Spinal cord (tissue), 10 donors: ENCODE measurements around the gene SCFD2. TPM values are rescaled to one million over a fixed set of nuclear protein-coding genes. Genes with fewer than 3 reads are reported as not detected.
"Not testable (repeated sequence)": the region's sequence is repeated elsewhere in the genome, so short reads cannot be mapped to it uniquely, and the experiment has no call there.

ENCODE experiments used
- DNase-seq, 6 donors: peaks; one replicate each; pipeline versions ENCODE4 v3.0.0 to v3.0.0-alpha.2; 2013 to 2015; ENCODE audit warnings: low spot score in 6 of 6, low read depth in 4 of 6
- H3K27ac ChIP-seq: one replicate; pipeline ENCODE4 v1.5.1; 2013; ENCODE audit warnings: low read depth, low read length, control low read depth
- H3K27me3 ChIP-seq: one replicate; pipeline ENCODE4 v1.6.1; 2013; ENCODE audit warnings: low read length; ENCODE audit not compliant: control insufficient read depth, insufficient read depth
- H3K36me3 ChIP-seq: one replicate; pipeline ENCODE4 v1.6.1; 2013; ENCODE audit warnings: low read length; ENCODE audit not compliant: control insufficient read depth, insufficient read depth
- H3K4me1 ChIP-seq: one replicate; pipeline ENCODE4 v1.6.1; 2013; ENCODE audit warnings: low read length; ENCODE audit not compliant: control insufficient read depth, insufficient read depth
- H3K4me3 ChIP-seq: one replicate; pipeline ENCODE4 v1.5.1; 2013; ENCODE audit warnings: low read depth, low read length, control low read depth
- H3K9me3 ChIP-seq: one replicate; pipeline ENCODE4 v1.6.1; 2013; ENCODE audit warnings: low read length; ENCODE audit not compliant: control insufficient read depth, insufficient read depth
- WGBS: methylation state at CpG from one replicate; pipeline ENCODE4 v1.1.5; 2013; ENCODE audit warnings: missing lambda C conversion rate; ENCODE audit not compliant: insufficient coverage; 5-methylcytosine and 5-hydroxymethylcytosine counted together
- polyA plus RNA-seq, 2 donors: library from polyadenylated mRNA; unstranded; fragments of 120-200 nt; gene quantifications; one replicate each; pipeline ENCODE4 v1.2.1, GENCODE V29; 2013; ENCODE audit not compliant: insufficient read length in 2 of 2
- total RNA-seq, 2 donors: library from RNA; depleted of rRNA in 1 of 2; stranded (reverse); fragments of 120-200 nt in 1 of 2; fragments of >200 nt in 1 of 2; gene quantifications; one replicate each; pipeline versions ENCODE4 v1.2.3 to v1.2.4, GENCODE V29; 2013 to 2014
- donor health status: healthy.

The SCFD2 gene
- total and polyA plus RNA-seq, 4 donors, result 15.6 to 19.5 (median 17.7) TPM

DNA sequence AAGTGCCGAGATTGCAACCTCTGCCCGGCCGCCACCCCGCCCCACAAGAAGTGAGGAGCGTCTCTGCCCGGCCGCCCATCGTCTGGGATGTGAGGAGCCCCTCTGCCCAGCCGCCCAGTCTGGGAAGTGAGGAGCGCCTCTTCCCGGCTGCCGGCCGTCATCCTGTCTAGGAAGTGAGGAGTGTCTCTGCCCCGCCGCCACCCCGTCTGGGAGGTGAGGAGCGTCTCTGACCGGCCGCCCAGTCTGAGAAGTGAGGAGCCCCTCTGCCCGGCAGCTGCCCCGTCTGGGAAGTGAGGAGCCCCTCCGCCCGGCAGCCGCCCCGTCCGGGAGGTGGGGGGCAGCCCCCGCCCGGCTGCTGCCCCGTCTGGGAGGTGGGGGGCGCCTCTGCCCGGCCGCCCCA is 226.6 kb downstream of the SCFD2 start:
- DNase-seq, H3K27me3 ChIP-seq, H3K4me1 ChIP-seq, H3K4me3 ChIP-seq, H3K9me3 ChIP-seq, H3K27ac ChIP-seq, H3K36me3 ChIP-seq: not testable (repeated sequence)
- WGBS, result 98% methylated on average over 17 of the region's 32 CpGs

DNA sequence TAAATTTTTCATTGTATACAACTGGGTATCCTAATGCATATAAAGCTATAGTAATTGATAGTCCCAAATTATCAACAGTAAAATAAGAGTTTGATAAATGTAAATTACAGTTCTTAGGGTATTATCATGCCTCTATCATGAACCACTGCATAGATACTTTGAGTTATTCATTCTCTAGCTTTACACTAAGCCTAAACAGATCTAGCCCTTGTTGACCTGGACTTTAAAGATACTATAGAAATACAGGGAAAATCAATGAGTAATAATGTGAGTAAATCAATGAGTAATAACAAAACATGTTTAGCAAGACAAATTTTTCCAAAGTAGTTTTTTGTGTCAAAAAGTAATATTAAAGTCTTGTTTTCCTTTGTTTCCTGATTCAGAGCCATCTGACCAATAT is 228.4 kb downstream of the SCFD2 start:
- Histone ChIP-seq H3K4me1 (no peaks in the 10 kb centered on the region), H3K36me3 (no peaks in the 10 kb centered on the region), H3K4me3 (no peak overlapping the region), H3K27ac (no peak overlapping the region), H3K27me3 (no peaks in the 10 kb centered on the region), H3K9me3 (no peaks in the 10 kb centered on the region)
- no peak for DNase-seq

DNA sequence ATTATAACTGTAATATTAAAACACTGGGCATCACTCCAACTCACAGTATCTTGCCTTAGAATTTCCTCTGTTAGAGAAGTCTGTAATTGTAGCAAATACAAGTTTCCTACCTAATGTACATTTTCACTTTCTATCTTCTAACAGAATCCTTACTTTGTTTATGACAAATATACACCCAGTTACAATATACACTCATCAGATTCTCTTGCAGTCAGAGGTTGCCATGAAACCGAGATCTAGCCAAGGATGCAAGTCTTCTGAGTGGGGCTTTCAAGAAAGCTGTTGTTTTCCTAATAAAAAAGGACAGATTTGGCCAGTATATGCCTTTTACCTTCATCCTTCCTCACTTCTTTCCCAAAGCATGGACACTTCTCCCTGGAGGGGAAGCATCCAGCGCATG is 228.9 kb downstream of the SCFD2 start:
- no peak overlapping the region for H3K27ac ChIP-seq
- H3K27me3 ChIP-seq, result no peaks in the 10 kb centered on the region
- no peak for DNase-seq
- no peaks in the 10 kb centered on the region for H3K36me3 ChIP-seq
- no CpG with 5 or more reads among the region's 2 CpGs for WGBS
- H3K9me3 ChIP-seq, result no peaks in the 10 kb centered on the region
- H3K4me3 ChIP-seq, result no peak overlapping the region
- no peaks in the 10 kb centered on the region for H3K4me1 ChIP-seq

DNA sequence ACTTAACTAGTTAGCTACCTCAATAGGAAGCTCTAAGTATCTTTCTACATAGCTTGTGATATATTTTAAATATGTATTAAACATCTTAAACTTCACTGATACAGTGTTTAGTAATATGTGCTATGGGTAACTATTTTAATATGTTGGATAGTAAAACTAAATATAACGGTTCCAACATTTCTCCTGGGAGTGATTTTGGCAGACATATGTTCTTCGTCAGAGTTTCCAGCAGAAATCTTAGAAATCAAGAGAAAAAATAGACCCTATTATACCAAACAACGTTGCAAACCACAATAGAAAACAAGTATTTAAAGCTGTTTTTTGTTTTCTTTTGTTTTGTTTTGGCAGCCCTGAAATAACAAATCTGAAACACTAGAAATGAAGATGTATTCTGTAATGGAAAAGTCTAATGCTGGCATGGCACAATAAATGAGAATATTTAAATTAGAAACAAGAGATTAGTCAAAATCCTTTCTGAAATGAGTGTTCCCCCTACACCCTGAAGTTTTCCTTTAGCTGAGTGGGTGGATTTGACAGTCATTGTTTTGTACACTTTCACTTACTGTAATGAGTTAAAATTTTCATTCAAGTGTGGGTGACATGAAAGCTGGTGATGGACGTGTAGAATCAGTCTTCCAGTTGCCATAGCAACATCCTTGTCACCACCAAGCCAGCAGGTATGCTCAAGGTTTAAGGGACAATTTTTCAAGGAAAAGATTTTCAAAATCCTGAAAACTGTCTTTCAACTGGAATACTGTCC is 233.5 kb downstream of the SCFD2 start:
- no CpG with 5 or more reads among the region's 4 CpGs for WGBS
- DNase-seq, result peak in 2 of 6 donors; percentile 16 to 28
- no peak overlapping the region for H3K27ac ChIP-seq

GRCh38 chr4:53131562-53131925 is 234.3 kb downstream of the SCFD2 start:
- H3K27ac ChIP-seq, result no peak overlapping the region
- H3K36me3 ChIP-seq, result no peaks in the 10 kb centered on the region
- H3K4me1 ChIP-seq, result no peaks in the 10 kb centered on the region
- WGBS, result no CpG with 5 or more reads among the region's 2 CpGs
- no peak for DNase-seq
- no peak overlapping the region for H3K4me3 ChIP-seq
- H3K27me3 ChIP-seq, result no peaks in the 10 kb centered on the region
- H3K9me3 ChIP-seq, result no peaks in the 10 kb centered on the region

More for the DNA sequence above, 233.5 kb downstream of the SCFD2 start:
- Histone ChIP-seq H3K4me1 (no peaks in the 10 kb centered on the region), H3K9me3 (no peaks in the 10 kb centered on the region), H3K27me3 (no peaks in the 10 kb centered on the region), H3K4me3 (no peak overlapping the region), H3K36me3 (no peaks in the 10 kb centered on the region)

- Histone ChIP-seq H3K4me1 (no peaks in the 10 kb centered on the region), H3K36me3 (no peaks in the 10 kb centered on the region), H3K27me3 (no peaks in the 10 kb centered on the region), H3K27ac (no peak overlapping the region), H3K9me3 (no peaks in the 10 kb centered on the region), H3K4me3 (no peak overlapping the region)
- no peak for DNase-seq
- 96% methylated on average over 2 of the region's 5 CpGs for WGBS
Measured at GRCh38 chr4:53130896-53131561, 234.8 kb downstream of the SCFD2 start.

GRCh38 chr4:53128706-53129357 is 237.0 kb downstream of the SCFD2 start:
- no peaks in the 10 kb centered on the region for H3K36me3 ChIP-seq
- H3K4me3 ChIP-seq, result no peak overlapping the region
- no CpG with 5 or more reads among the region's 2 CpGs for WGBS
- DNase-seq, result peak; percentile 21 to 74 (median 28)
- H3K27ac ChIP-seq, result no peak overlapping the region
- no peaks in the 10 kb centered on the region for H3K27me3 ChIP-seq
- no peaks in the 10 kb centered on the region for H3K9me3 ChIP-seq
- no peaks in the 10 kb centered on the region for H3K4me1 ChIP-seq

DNA sequence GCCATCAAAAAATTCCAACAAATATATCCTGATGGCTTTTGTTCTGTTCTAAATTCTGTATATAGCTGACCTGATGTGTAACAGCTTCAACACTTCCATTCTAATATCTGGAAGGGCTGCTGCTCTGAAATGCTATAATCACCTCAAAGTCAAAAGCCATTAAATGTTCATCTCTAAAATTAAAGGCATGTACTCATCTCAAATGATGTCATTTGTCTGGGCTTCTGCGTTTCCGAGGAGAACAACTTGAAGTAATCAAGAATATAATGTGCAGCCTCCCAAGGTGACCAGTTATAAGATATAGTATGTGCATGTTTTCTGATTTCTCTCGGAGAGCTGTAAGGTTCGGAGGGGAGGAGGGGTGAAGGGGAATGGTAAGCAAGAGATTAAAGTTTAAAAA is 237.6 kb downstream of the SCFD2 start:
- no CpG with 5 or more reads among the region's 4 CpGs for WGBS

GRCh38 chr4:53127365-53127764 is 238.5 kb downstream of the SCFD2 start:
- DNase-seq, result peak in 1 of 6 donors; percentile 44
- WGBS, result 61% methylated on average over 2 of the region's 5 CpGs
- Histone ChIP-seq H3K36me3 (no peaks in the 10 kb centered on the region), H3K27ac (no peak overlapping the region), H3K27me3 (no peaks in the 10 kb centered on the region), H3K4me1 (no peaks in the 10 kb centered on the region), H3K9me3 (no peaks in the 10 kb centered on the region), H3K4me3 (no peak overlapping the region)

More for the DNA sequence above, 237.6 kb downstream of the SCFD2 start:
- Histone ChIP-seq H3K36me3 (no peaks in the 10 kb centered on the region), H3K27ac (no peak overlapping the region), H3K4me3 (no peak overlapping the region), H3K9me3 (no peaks in the 10 kb centered on the region), H3K4me1 (no peaks in the 10 kb centered on the region), H3K27me3 (no peaks in the 10 kb centered on the region)
- DNase-seq, result peak in 1 of 6 donors; percentile 18
